KMS-11 (cell line): ENCODE results near the gene LCN12.
A peak's percentile ranks its signal among the peaks of the same experiment; 100 is the strongest.

Experiments used
- H2AFZ ChIP-seq: fragments of 200-600 bp; sonication (generic); 2 replicates; pipeline ENCODE4 v1.6.1; 2016; ENCODE audit warnings: antibody characterized with exemption, mixed run types, low read depth
- H3K27ac ChIP-seq: fragments of 200-600 bp; sonication (generic); 2 replicates; pipeline ENCODE4 v1.6.1; 2016; ENCODE audit warnings: mild to moderate bottlenecking, mixed run types
- H3K27me3 ChIP-seq: fragments of 200-600 bp; sonication (generic); 2 replicates; pipeline ENCODE4 v1.6.1; 2017; ENCODE audit warnings: mild to moderate bottlenecking, low read depth, mixed run types, moderate library complexity; ENCODE audit not compliant: insufficient read depth
- H3K36me3 ChIP-seq: fragments of 200-600 bp; sonication (generic); 2 replicates; pipeline ENCODE4 v1.6.1; 2017; ENCODE audit warnings: mild to moderate bottlenecking, mixed run types; ENCODE audit not compliant: insufficient read depth
- H3K4me1 ChIP-seq: fragments of 200-600 bp; sonication (generic); 2 replicates; pipeline ENCODE4 v1.6.1; 2016; ENCODE audit warnings: mild to moderate bottlenecking, low read depth, mixed run types; ENCODE audit not compliant: poor library complexity, severe bottlenecking
- H3K4me2 ChIP-seq: fragments of 200-600 bp; sonication (generic); 2 replicates; pipeline ENCODE4 v1.7.0; 2016; ENCODE audit warnings: mild to moderate bottlenecking, mixed run types
- H3K4me3 ChIP-seq: fragments of 200-600 bp; sonication (generic); IDR thresholded peaks from 2 replicates; pipeline ENCODE4 v1.6.1; 2017; ENCODE audit warnings: low read depth, low read length, mixed read lengths; ENCODE audit not compliant: insufficient read depth
- H3K79me2 ChIP-seq: fragments of 200-600 bp; sonication (generic); 2 replicates; pipeline ENCODE4 v1.6.1; 2016; ENCODE audit warnings: low read depth, mixed run types; ENCODE audit not compliant: insufficient read depth
- H3K9ac ChIP-seq: fragments of 200-600 bp; sonication (generic); 2 replicates; pipeline ENCODE4 v1.6.1; 2016; ENCODE audit warnings: mild to moderate bottlenecking, mixed run types
- H4K20me1 ChIP-seq: fragments of 200-600 bp; sonication (generic); 2 replicates; pipeline ENCODE4 v1.6.1; 2016; ENCODE audit warnings: mild to moderate bottlenecking, mixed run types; ENCODE audit not compliant: insufficient read depth
- CTCF ChIP-seq: fragments of 200-600 bp; sonication (generic); conservative IDR thresholded peaks from 2 replicates; pipeline ENCODE4 v1.6.1; 2017; ENCODE audit warnings: low read depth, mild to moderate bottlenecking, antibody characterized with exemption, low read length, moderate library complexity, mixed read lengths

Gene LCN12

GRCh38 chr9:136942881-136943230 is 9.2 kb upstream of the LCN12 start:
- Histone ChIP-seq H2AFZ (no peak overlapping the region), H3K79me2 (peaks cover 18% of the 10 kb centered on the region; the same call in 1 of the 2 replicates), H3K9ac (no peak overlapping the region; the same call in 1 of the 2 replicates), H3K4me1 (peaks cover 6% of the 10 kb centered on the region), H3K27ac (no peak overlapping the region), H3K4me2 (peak overlapping the region; percentile 60; the same call in 1 of the 2 replicates), H3K27me3 (no peaks in the 10 kb centered on the region), H4K20me1 (no peaks in the 10 kb centered on the region), H3K36me3 (peaks cover 3% of the 10 kb centered on the region; the same call in 1 of the 2 replicates), H3K4me3 (no peak overlapping the region)
- TF ChIP-seq CTCF = no peak

- peaks cover 9% of the 10 kb centered on the region for H3K4me1 ChIP-seq
- peak overlapping the region; percentile 60 for H3K4me2 ChIP-seq
- H3K9ac ChIP-seq = peak overlapping the region; percentile 64; the same call in 1 of the 2 replicates
- peaks cover 3% of the 10 kb centered on the region; the same call in 1 of the 2 replicates for H3K36me3 ChIP-seq
- H4K20me1 ChIP-seq = no peaks in the 10 kb centered on the region
- peaks cover 18% of the 10 kb centered on the region; the same call in 1 of the 2 replicates for H3K79me2 ChIP-seq
- H2AFZ ChIP-seq = no peak overlapping the region
- H3K4me3 ChIP-seq = peak overlapping the region; percentile 22
- peak overlapping the region; percentile 60 for H3K27ac ChIP-seq
- H3K27me3 ChIP-seq = no peaks in the 10 kb centered on the region
- TF ChIP-seq CTCF = no peak
Measured at GRCh38 chr9:136943291-136944211, 8.5 kb upstream of the LCN12 start.

- no peak for TF ChIP-seq CTCF
- peaks cover 15% of the 10 kb centered on the region for H3K4me1 ChIP-seq
- peaks cover 18% of the 10 kb centered on the region; the same call in 1 of the 2 replicates for H3K79me2 ChIP-seq
- H3K4me2 ChIP-seq = peak overlapping the region; percentile 60
- peaks cover 3% of the 10 kb centered on the region; the same call in 1 of the 2 replicates for H3K36me3 ChIP-seq
- no peaks in the 10 kb centered on the region for H4K20me1 ChIP-seq
- H3K27ac ChIP-seq = peak overlapping the region; percentile 60
- H2AFZ ChIP-seq = no peak overlapping the region
- H3K9ac ChIP-seq = peak overlapping the region; percentile 64; the same call in 1 of the 2 replicates
- H3K4me3 ChIP-seq = no peak overlapping the region
- H3K27me3 ChIP-seq = no peaks in the 10 kb centered on the region
Measured at GRCh38 chr9:136944212-136944518, 7.9 kb upstream of the LCN12 start.

GRCh38 chr9:136944519-136945332 is 7.3 kb upstream of the LCN12 start, which contains the start of the genes C8G and FBXW5:
Gene C8G, plus strand, starts transcription at chr9:136945243. Its CDS starts 78 bp downstream, at chr9:136945321.
Gene FBXW5, minus strand, starts transcription at chr9:136944738. Its CDS starts 655 bp downstream, at chr9:136944083.
- Histone ChIP-seq H3K4me1 (peaks cover 17% of the 10 kb centered on the region), H3K36me3 (peaks cover 3% of the 10 kb centered on the region; the same call in 1 of the 2 replicates)

More at GRCh38 chr9:136944519-136945332, 7.3 kb upstream of the LCN12 start, which contains the start of the genes C8G and FBXW5:
- Histone ChIP-seq H3K4me3 (peak within 1 kb of the TSS; percentile 22), H3K79me2 (peaks cover 18% of the 10 kb centered on the region; the same call in 1 of the 2 replicates), H3K9ac (peak within 1 kb of the TSS; percentile 64; the same call in 1 of the 2 replicates), H3K27ac (peak within 1 kb of the TSS; percentile 60), H3K4me2 (peak within 1 kb of the TSS; percentile 60), H3K27me3 (no peaks in the 10 kb centered on the region), H2AFZ (no peak within 1 kb of the TSS; the same call in 1 of the 2 replicates), H4K20me1 (no peaks in the 10 kb centered on the region)
- TF ChIP-seq CTCF = peak; percentile 81
